NCI-H82 treated with DMSO at 0.1 percent for 48 hours (cell line): ENCODE results near the gene SRRM4.

Experiments used
- DNase-seq: peaks from one replicate; lab custom pipeline; 2025; ENCODE audit not compliant: unreplicated experiment; lab: John Stamatoyannopoulos, UW

Gene SRRM4, protein sequence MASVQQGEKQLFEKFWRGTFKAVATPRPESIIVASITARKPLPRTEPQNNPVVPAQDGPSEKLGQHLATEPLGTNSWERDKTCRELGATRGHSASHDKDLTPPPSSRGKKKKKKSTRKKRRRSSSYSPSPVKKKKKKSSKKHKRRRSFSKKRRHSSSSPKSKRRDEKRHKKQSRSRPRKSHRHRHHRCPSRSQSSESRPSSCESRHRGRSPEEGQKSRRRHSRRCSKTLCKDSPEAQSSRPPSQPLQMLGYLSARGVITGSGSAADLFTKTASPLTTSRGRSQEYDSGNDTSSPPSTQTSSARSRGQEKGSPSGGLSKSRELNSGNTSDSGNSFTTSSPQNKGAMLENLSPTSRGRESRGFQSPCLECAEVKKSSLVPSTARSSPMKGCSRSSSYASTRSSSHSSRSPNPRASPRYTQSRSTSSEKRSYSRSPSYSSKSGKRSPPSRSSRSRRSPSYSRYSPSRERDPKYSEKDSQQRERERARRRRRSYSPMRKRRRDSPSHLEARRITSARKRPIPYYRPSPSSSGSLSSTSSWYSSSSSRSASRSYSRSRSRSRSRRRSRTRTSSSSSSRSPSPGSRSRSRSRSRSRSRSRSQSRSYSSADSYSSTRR

DNA sequence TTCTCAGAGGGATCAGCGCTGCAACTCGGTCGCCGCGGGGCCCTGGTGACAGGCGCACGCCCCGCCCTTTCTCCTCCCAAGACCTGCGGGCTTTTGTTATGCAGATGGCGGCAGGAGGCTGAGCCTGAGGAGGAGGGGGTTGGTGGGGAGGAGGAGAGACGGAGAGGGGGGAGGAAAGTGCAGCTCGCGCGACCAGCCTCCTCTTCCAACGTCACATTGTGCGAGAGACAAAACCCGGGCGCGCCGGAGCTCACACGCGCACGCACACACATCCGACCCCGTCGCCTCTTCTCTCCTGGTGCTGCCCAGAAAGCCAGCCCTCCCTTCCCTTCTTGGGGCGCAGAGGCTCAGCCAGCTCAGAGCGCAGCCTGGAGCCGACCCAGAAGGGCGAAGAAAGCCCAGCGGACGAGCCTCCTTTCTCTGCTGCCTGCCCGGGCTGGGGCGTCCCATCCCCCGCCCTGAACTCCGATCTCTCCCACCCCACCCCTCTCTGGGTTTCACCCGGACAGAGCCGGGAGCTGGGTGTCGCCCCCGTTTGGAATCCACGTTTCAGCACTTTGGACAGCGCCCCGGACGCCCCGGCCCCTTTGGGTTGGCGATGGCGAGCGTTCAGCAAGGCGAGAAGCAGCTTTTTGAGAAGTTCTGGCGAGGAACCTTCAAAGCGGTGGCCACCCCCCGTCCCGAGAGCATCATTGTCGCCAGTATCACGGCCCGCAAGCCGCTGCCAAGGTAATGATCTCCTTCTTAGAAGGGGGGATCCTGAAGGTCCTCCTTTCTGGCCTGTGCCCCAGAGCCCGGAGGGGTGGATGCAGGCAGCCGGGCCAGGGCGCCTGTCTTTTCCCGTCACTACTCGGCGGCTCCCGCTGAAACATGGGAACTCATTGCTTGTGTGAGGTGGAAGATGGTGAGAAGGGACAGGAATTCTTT is at the start of gene SRRM4:
TSS of gene SRRM4 (plus strand) at position 257 of the 927 bp plus-strand sequence. CDS start at position 599, 342 bp downstream.
- peak; percentile 89 for DNase-seq

DNA sequence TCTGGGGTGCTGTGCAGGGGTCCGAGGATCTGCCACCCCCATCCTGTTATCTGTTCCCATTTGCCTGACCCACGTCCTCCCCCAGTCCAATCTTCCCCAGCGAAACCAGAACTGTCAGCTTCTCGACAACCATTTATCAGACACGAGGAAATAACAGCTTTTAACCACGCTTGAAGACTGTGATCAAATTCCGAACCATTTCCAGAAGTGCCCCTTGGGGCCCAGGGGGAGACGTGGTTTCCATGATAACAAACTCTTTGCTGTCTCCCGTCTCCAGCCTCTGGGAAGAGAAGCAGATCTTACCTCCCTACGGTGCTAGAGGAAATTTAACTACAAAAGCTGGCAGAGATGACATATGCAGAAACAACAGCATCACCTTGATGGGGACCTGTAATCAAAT is 35.1 kb upstream of the SRRM4 start:
- no peak for DNase-seq

- no peak for DNase-seq
Observed at GRCh38 chr12:118958520-118958919, 22.8 kb upstream of the SRRM4 start.

GRCh38 chr12:118959348-118959747 is 22.0 kb upstream of the SRRM4 start:
- no peak for DNase-seq

DNA sequence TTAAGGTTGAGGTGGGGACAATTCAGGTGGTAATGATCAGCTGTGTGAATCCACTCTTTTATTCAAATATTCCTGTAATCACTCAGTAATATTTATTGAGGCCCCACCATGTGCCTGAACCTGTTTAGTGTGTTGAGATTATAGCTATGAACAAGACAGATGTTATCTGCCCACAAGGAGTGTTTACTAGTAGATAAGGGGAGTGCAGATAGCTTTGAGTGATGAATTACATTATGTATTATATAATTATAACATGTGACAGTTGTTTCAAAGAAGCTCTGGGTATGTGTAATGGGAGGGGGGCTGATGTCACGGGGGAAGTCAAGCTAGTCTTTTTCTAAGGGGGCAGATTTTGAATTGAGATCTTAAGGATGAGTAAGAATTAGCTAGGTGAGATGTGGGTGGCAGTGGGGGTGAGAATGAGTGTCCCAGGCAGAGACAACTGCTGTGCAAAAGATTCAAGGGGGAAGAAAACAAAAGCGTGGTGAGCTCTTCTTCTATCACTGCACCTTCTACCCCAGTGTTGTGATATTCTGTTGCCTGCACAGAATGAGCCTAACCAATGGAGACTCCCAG is 21.3 kb upstream of the SRRM4 start:
- DNase-seq = no peak

GRCh38 chr12:118960865-118961264 is 20.5 kb upstream of the SRRM4 start:
- DNase-seq = no peak

GRCh38 chr12:118964988-118965387 is 16.4 kb upstream of the SRRM4 start:
- DNase-seq = no peak

DNA sequence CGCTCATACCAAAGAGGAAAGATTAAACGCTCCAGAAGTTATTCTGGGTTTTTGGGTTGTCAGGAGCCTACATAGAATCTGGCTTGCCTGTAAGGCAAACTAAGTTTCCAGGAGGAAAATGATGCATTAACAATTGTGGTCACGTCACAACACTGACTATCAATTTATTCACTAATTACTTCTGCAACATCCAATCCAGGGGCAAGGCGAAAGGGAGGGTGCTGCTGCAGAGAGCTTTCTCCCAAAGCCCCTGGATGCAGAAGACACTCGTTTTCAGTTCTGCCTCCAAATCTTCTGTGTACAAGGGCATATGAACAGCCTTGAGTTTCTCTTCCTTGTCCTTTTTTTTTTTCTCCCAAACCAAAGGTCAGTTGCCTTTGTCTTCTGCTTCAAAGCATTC is 10.5 kb upstream of the SRRM4 start:
- no peak for DNase-seq

DNA sequence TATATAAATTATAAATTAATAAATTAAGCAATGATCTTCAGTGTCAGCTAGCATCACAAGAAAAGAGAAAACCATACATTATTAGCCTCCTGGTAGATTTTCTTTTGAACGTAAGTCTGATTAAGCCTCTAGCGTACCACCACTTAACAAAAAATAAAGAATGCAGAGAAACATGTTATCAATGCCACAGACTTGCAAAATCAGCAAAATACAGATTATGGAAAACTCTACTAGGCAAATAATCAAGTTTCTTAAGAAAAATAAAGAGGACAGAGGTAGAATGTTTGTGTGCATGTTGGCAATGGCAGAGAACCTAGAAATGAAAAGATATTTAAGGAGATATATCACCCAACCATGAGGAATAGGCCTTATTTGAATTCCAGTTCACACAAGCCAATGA is 8.4 kb upstream of the SRRM4 start:
- DNase-seq = no peak

DNA sequence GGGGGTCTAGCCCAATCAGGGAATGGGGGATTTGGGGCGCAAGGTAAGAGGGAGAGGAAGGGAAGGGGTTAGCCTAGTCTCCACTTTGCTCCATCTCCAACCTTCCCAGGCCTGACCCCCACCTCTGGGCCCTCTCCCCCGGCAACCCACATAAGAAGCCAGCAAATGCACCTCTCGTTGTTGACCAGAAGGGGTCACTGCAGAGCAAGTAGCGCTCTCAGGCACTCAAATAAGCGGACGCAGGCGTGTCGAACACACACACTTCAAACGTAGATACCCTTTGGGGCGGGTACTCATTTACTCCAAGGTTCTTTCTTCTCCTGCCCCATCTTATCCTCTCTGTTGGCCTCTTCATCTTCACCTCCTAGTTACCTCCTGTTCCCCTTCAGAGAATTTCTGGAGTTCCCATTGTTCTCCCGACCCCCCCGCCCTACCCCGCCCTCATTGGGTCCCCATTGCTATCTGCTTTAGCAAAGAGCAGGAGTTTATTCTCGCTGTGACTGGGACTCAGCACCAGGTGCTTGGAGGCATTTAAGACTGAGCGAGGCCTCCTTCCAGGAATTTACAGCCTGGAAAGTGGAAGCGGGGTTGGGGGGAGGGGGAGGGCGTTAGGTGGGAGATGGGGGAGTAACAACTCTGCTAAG is 1.5 kb upstream of the SRRM4 start:
- peak; percentile 64 for DNase-seq

- peak; percentile 61 for DNase-seq
Observed at GRCh38 chr12:118980407-118981014, 830 bp upstream of the SRRM4 start.

DNA sequence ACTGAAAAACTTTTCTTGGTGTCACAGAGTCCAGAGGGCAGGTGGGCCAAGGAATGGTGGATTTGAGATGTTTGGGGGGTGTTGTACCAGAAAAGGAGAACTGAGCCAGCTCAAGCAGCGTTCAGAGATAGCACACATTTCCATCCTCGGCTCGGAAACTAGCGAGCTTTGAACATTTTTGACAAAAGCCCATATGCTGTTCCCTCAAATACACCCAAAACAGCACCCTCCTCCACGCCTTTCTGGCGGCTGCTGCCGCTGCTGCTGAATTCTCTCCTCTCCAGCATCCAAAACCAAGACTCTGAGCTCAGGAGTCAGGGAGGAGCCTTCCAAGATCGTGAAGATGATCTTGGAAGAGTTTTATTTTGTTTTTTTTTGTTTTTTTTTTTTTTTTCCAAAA is 961 bp downstream of the SRRM4 start:
- DNase-seq = no peak

- DNase-seq = peak; percentile 18
Observed at GRCh38 chr12:118982984-118983761, 1.8 kb downstream of the SRRM4 start.

- DNase-seq = no peak
Observed at GRCh38 chr12:118984161-118984943, 3.0 kb downstream of the SRRM4 start.

GRCh38 chr12:118986050-118986449 is 4.7 kb downstream of the SRRM4 start:
- no peak for DNase-seq

GRCh38 chr12:118999107-118999506 is 17.8 kb downstream of the SRRM4 start:
- no peak for DNase-seq

- no peak for DNase-seq
Observed at GRCh38 chr12:119005085-119005484, 23.7 kb downstream of the SRRM4 start.

- DNase-seq = peak; percentile 45
Observed at GRCh38 chr12:119005913-119006312, 24.6 kb downstream of the SRRM4 start.

GRCh38 chr12:119006746-119007145 is 25.4 kb downstream of the SRRM4 start:
- peak; percentile 85 for DNase-seq
